ENCODE data around the gene VWA8.
"Not testable (repeated sequence)": the region's sequence is repeated elsewhere in the genome, so short reads cannot be mapped to it uniquely, and the experiment has no call there.

- not testable (repeated sequence) for TF ChIP-seq RAD21 (IDR thresholded peaks at IDR 0.05 in 1 of 2, conservative IDR thresholded peaks at IDR 0.05 in 1 of 2; ENCODE audit: low read depth in 2 of 2, low read length in 2 of 2); POLR2A (IDR thresholded peaks at IDR 0.05; ENCODE audit: control extremely low read depth in 1 of 2, low read depth in 2 of 2, low read length in 2 of 2); HDAC2 (IDR thresholded peaks at IDR 0.05; ENCODE audit: borderline replicate concordance in 1 of 2, low read depth in 2 of 2, low read length in 2 of 2); GABPA (IDR thresholded peaks at IDR 0.05; ENCODE audit: borderline replicate concordance, insufficient read depth, low read length)
- TF ChIP-seq, protein P1, sequence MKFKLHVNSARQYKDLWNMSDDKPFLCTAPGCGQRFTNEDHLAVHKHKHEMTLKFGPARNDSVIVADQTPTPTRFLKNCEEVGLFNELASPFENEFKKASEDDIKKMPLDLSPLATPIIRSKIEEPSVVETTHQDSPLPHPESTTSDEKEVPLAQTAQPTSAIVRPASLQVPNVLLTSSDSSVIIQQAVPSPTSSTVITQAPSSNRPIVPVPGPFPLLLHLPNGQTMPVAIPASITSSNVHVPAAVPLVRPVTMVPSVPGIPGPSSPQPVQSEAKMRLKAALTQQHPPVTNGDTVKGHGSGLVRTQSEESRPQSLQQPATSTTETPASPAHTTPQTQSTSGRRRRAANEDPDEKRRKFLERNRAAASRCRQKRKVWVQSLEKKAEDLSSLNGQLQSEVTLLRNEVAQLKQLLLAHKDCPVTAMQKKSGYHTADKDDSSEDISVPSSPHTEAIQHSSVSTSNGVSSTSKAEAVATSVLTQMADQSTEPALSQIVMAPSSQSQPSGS (IDR thresholded peaks at IDR 0.05; ENCODE audit: low read length): not testable (repeated sequence)
- TF ChIP-seq, protein P2, sequence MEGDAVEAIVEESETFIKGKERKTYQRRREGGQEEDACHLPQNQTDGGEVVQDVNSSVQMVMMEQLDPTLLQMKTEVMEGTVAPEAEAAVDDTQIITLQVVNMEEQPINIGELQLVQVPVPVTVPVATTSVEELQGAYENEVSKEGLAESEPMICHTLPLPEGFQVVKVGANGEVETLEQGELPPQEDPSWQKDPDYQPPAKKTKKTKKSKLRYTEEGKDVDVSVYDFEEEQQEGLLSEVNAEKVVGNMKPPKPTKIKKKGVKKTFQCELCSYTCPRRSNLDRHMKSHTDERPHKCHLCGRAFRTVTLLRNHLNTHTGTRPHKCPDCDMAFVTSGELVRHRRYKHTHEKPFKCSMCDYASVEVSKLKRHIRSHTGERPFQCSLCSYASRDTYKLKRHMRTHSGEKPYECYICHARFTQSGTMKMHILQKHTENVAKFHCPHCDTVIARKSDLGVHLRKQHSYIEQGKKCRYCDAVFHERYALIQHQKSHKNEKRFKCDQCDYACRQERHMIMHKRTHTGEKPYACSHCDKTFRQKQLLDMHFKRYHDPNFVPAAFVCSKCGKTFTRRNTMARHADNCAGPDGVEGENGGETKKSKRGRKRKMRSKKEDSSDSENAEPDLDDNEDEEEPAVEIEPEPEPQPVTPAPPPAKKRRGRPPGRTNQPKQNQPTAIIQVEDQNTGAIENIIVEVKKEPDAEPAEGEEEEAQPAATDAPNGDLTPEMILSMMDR (IDR thresholded peaks at IDR 0.05; ENCODE audit: control extremely low read depth in 1 of 3, insufficient read depth in 1 of 3, low read depth in 1 of 3, low read length in 3 of 3): not testable (repeated sequence)
Observed at GRCh38 chr13:41898411-41898810, 62.5 kb downstream of the VWA8 start.
